ENCODE measurements around the gene TTC33.

The TTC33 gene

DNA sequence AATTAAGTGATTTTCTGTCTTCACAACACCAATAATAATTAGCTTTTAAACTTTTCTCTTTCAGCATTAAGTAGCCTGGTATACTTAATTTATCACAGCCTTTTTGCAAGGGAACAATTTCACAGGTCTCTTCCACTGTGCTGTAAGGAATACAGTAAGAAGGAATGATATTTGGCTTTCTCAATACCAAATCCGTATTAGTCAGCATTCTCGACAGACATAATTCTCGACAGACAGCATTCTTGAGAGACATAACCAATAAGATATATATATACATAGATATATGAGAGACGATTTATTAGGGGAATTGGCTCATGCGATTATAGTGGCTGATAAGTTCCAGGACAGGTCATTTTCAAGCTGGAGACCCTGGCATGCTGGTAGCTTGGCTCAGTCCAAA is 24.4 kb upstream of the TTC33 start:
- Histone ChIP-seq H3K4me3 (no peak overlapping the region), H3K27ac (no peak overlapping the region), H3K27me3 (no peaks in the 10 kb centered on the region), H3K9me3 (no peaks in the 10 kb centered on the region), H3K36me3 (peaks cover 6 to 15% (median 8%) of the 10 kb centered on the region in 3 donors), H3K4me1 (peaks cover 0 to 35% (median 16%) of the 10 kb centered on the region in 4 donors)
- intact Hi-C loops (cut with DNase I; ENCODE audit: low total_unique reads): no loop called here
- DNase-seq: no peak
- TF ChIP-seq, protein P1, sequence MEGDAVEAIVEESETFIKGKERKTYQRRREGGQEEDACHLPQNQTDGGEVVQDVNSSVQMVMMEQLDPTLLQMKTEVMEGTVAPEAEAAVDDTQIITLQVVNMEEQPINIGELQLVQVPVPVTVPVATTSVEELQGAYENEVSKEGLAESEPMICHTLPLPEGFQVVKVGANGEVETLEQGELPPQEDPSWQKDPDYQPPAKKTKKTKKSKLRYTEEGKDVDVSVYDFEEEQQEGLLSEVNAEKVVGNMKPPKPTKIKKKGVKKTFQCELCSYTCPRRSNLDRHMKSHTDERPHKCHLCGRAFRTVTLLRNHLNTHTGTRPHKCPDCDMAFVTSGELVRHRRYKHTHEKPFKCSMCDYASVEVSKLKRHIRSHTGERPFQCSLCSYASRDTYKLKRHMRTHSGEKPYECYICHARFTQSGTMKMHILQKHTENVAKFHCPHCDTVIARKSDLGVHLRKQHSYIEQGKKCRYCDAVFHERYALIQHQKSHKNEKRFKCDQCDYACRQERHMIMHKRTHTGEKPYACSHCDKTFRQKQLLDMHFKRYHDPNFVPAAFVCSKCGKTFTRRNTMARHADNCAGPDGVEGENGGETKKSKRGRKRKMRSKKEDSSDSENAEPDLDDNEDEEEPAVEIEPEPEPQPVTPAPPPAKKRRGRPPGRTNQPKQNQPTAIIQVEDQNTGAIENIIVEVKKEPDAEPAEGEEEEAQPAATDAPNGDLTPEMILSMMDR (IDR thresholded peaks at IDR 0.05): no peak

DNA sequence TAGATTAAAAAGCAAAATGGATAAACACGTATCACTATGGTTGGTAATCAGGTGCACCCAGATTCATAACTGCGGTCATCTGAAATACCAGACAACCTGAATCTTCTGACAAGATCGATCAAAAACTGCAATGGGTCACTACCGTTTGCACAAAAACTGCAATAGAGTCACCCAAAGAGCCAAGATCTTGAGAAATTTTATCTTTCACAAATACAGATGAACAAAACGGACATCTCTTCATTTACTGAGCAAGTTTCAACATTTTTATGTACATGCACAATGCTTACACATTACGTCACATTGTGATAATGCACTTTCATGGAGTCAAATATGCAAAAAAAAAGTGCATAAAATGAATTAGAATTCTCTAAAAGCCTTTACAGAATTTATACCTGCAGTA is 23.8 kb upstream of the TTC33 start:
- intact Hi-C loops (cut with DNase I; ENCODE audit: low total_unique reads): no loop called here
- Histone ChIP-seq H3K27me3 (no peaks in the 10 kb centered on the region), H3K4me1 (peaks cover 0 to 35% (median 16%) of the 10 kb centered on the region in 4 donors)

DNA sequence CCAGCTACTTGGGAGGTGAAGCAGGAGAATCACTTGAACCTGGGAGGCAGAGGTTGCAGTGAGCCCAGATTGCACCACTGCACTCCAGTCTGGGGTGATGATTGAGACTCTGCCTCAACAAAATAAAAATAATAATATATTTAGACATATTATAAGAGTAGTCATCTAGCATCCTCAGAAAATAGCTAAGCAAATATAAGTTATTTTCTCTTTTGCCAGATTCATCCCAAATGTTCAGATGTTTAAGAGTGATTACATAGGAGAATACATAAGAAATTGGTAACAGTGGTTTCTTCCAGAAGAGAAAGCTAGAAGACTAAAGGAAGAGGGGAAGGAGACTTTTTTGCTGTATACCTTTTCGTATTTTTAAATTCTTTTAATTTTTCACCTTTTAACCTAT is 22.4 kb upstream of the TTC33 start:
- Histone ChIP-seq H3K27ac (no peak overlapping the region), H3K27me3 (no peaks in the 10 kb centered on the region), H3K36me3 (peaks cover 15 to 23% (median 16%) of the 10 kb centered on the region in 3 donors), H3K4me1 (peaks cover 0 to 35% (median 13%) of the 10 kb centered on the region in 4 donors), H3K4me3 (no peak overlapping the region), H3K9me3 (no peaks in the 10 kb centered on the region)
- no peak for DNase-seq
- TF ChIP-seq, protein P1 (IDR thresholded peaks at IDR 0.05): no peak
- intact Hi-C loops (cut with DNase I; ENCODE audit: low total_unique reads): no loop called here

More for the DNA sequence above, 23.8 kb upstream of the TTC33 start:
- H3K36me3 ChIP-seq: peaks cover 13 to 22% (median 15%) of the 10 kb centered on the region in 3 donors
- DNase-seq: no peak
- TF ChIP-seq, protein P1 (IDR thresholded peaks at IDR 0.05): no peak
- H3K27ac ChIP-seq: no peak overlapping the region
- H3K9me3 ChIP-seq: no peaks in the 10 kb centered on the region
- no peak overlapping the region for H3K4me3 ChIP-seq

DNA sequence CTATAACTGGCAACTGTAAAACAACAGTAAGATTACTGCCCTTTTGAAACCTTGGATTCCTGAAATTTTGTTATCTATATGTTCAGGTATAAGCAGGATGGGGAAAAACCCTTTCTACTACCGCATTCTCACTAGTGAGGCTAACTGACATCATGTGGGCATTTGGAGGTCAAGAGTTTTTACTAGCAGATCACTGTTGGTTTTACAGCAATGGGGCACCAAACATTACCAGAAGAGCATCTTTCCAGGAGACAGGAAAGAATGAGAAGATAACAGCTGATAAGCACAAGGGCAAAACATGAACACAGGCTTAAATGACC is 20.9 kb upstream of the TTC33 start:
- TF ChIP-seq, protein P1 (IDR thresholded peaks at IDR 0.05): no peak
- H3K9me3 ChIP-seq: no peaks in the 10 kb centered on the region
- intact Hi-C loops (cut with DNase I; ENCODE audit: low total_unique reads): no loop called here
- H3K36me3 ChIP-seq: peaks cover 18 to 23% (median 23%) of the 10 kb centered on the region in 3 donors
- H3K4me1 ChIP-seq: peaks cover 0 to 20% (median 11%) of the 10 kb centered on the region in 4 donors
- H3K27me3 ChIP-seq: no peaks in the 10 kb centered on the region
- no peak overlapping the region for H3K4me3 ChIP-seq
- no peak overlapping the region for H3K27ac ChIP-seq
- no peak for DNase-seq

DNA sequence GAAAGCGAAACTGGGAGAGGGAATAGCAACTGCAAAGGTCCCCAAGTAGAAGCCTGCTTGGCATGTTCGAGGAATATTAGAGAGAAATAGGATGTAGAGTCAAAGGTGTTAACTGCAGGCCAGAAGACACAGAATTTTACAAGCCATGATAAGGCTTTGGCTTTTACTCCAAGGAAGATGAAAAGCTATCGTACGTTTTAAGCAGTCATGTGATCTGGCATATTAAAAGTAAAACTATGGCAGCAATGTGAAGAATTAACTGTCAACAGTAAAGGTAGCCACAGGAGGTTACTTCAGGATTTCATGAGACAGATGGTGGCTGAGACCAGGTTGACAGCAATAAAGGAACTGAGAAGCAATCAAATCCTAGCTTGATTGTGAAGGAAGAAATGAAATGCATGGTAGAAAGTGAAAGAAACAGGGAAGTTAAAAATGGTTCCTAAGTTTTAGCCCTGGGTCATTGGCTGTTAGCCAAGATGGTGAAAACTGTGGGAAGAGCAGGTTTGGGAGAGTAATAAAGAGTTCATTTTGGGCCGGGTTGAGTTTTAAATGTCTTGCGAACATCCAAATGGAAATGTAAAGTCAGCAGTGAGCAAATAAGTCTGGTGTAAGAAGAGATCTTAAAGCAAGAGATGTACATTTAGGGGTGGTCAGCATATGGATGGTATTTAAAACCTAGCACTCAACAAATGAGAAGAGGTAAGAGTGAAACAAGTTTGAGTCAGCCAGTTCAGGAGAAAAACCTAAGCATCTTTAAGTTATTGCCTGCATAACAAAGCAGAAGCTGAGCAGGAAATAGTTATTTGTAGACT is 20.3 kb upstream of the TTC33 start:
- Histone ChIP-seq H3K36me3 (peaks cover 23 to 29% (median 24%) of the 10 kb centered on the region in 3 donors), H3K27me3 (no peaks in the 10 kb centered on the region), H3K27ac (no peak overlapping the region), H3K4me3 (no peak overlapping the region), H3K4me1 (peaks cover 0 to 14% (median 11%) of the 10 kb centered on the region in 4 donors), H3K9me3 (no peaks in the 10 kb centered on the region)
- intact Hi-C loops (cut with DNase I; ENCODE audit: low total_unique reads): no loop called here
- no peak for DNase-seq
- TF ChIP-seq, protein P1 (IDR thresholded peaks at IDR 0.05): no peak

All from tibial artery (tissue), 4 donors.